GM12864 (cell line): ENCODE measurements around the gene ZNF267.
"Not testable (repeated sequence)": the region's sequence is repeated elsewhere in the genome, so short reads cannot be mapped to it uniquely, and the experiment has no call there.

Experiments
- DNase-seq: peaks from one replicate; pipeline ENCODE4 v3.0.0-alpha.2; 2011; ENCODE audit warnings: low read depth
- H3K4me3 ChIP-seq: 2 replicates; pipeline ENCODE4 v1.5.1; 2011; ENCODE audit warnings: mild to moderate bottlenecking, low read depth, low read length, control low read depth
- CTCF ChIP-seq: IDR thresholded peaks from 2 replicates; pipeline ENCODE4 v1.5.1; 2011; ENCODE audit warnings: low read depth, mild to moderate bottlenecking, moderate library complexity, low read length, control low read depth, inconsistent platforms; ENCODE audit errors: missing control alignments

The ZNF267 gene

DNA sequence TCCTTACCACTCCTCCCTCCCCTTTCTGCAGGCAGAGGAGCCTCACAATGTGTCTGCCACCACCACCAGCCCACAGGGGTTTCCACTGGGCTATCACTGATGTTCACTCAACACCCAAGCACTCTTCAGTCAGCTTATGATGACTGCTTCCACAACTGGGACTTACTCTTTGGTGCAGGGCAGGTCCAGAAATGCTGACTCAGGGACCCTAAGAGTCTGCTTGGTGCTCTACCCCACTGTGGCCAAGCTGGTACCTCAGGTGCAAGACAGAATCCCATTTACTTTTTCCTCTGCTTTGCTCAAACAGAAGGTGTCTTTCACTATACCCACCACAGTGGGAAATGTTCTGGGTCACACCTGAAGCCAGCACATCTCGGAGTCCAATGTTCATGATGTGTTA, 40.1 kb downstream of the ZNF267 start:
- TF ChIP-seq CTCF: no peak
- DNase-seq: no peak
- H3K4me3 ChIP-seq: no peak overlapping the region

DNA sequence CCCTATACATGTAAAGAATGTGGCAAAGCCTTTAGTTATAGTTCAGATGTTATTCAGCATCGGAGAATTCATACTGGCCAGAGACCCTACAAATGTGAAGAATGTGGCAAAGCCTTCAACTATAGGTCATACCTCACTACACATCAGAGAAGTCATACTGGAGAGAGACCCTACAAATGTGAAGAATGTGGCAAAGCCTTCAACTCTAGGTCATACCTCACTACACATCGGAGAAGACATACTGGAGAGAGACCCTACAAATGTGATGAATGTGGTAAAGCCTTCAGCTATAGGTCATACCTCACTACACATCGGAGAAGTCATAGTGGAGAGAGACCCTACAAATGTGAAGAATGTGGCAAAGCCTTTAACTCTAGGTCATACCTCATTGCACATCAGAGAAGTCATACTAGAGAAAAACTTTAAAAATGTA, 42.5 kb downstream of the ZNF267 start:
- H3K4me3 ChIP-seq: no peak overlapping the region
- no peak for TF ChIP-seq CTCF
- DNase-seq: no peak

GRCh38 chr16:31920373-31920772, 46.8 kb downstream of the ZNF267 start:
- DNase-seq: no peak
- H3K4me3 ChIP-seq: no peak overlapping the region
- no peak for TF ChIP-seq CTCF

DNA sequence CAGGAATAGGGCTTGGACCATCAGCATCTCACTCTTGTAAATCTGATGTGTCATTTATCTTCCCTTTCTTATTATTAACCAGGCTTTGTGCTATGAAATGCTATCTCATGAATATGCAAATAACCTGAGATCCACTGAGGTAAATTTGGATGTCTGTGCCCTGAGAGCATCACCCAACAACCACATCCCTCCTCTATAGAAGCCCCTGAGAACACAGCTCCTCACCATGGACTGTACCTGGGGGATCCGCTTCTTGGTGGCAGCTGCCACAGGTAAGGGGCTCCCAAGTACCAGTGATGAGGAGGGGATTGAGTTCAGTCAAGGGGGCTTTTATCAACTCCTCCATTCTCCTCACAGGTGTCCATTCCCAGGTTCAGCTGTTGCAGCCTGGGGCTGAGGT, 78.2 kb downstream of the ZNF267 start:
- not testable (repeated sequence) for H3K4me3 ChIP-seq, DNase-seq

DNA sequence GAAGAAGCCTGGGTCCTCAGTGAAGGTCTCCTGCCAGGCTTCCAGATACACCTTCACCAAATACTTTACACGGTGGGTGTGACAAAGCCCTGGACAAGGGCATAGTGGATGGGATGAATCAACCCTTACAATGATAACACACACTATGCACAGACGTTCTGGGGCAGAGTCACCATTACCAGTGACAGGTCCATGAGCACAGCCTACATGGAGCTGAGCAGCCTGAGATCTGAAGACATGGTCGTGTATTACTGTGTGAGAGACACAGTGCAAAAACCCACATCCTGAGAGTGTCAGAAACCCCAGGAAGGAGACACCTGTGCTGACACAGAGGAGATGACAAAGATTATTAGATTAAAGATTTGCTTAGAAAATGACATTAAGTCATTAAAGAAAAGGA, 78.6 kb downstream of the ZNF267 start:
- H3K4me3 ChIP-seq, DNase-seq: not testable (repeated sequence)

DNA sequence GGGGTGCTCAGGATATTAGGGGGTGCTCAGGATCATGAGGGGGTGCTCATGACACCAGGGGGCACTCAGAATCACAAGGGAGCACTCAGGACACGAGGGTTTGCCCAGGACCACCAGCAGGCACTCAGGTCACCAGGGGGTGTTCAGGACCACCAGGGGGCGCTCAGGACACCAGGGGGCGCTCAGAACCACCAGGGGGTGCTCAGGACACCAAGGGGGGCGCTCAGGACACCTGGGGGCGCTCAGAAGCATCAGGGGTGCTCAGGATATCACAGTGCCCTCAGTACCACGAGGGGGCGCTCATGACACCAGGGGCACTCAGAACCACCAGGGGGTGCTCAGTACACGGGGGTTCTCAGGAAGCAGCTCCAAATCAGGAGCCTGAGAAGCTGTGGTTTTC, 82.6 kb downstream of the ZNF267 start:
- not testable (repeated sequence) for DNase-seq, H3K4me3 ChIP-seq
- peak; percentile 27 for TF ChIP-seq CTCF

GRCh38 chr16:31960186-31960910, 86.7 kb downstream of the ZNF267 start:
- H3K4me3 ChIP-seq, DNase-seq: not testable (repeated sequence)
